ENCODE measurements around the gene STON1.
"Not testable (repeated sequence)": the region's sequence is repeated elsewhere in the genome, so short reads cannot be mapped to it uniquely, and the experiment has no call there.

The STON1 gene

DNA sequence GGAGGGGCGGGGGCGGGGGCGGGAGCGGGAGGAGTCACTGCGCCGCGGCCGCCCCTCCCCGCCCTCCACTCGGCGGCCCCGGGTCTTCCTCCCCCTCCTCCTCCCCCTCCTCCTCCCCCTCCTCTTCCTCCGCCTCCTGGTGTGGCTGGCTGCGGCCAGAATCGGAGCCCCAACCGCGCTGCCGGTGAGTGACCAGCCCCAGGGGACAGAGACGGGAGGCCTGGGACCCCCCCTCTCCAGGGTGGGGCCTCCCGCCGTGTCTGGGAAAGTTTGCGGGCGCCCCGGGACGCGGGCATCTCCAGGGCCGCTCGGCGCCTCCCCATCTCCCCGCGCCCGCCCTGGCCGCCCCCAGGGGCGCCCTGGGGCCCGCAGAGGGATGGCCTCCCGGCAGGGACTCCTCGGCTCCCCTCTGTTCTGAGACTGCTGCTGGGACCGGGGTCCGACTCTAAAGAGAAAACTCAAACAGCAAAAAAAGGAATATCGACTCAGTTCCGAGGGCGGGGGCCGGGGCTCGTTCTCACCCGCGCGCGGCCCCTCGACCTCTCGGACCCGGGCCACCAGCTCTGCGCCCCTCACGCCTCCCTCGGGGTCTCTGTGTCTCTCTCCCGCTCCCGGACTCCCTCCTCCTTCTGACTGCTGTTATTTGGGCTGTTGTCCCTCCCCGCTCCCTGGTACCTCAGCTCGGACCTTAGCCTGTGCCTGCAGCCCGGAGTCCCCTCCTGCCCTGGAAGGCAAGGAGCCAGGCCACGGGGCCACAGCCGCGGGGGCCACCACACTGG lies at the start of gene STON1:
STON1 (plus strand) TSS at position 122 of the 779 bp plus-strand sequence. CDS start 50,480 bp downstream, outside the sequence.
- DNase-seq = peak; percentile 6

DNA sequence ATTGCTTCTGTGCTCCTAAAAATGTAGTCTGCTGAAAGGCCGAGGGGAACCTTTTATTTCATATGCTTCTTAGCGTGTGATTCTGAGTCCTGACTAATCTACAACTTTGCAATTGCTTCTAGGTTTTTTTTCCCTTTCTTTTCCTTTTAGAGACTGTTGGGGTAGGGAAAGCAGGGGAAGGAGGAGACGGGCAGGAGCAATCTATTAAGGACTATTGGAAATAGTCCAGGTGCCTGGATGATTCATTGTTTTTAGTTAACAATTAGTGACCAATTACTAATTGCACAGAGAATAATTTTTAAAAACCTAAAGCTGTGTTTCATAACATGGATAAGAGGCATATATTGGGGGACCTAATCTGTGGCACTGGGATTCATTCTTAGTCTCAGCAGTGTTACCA lies 49.4 kb upstream of the STON1 start:
- no peak for DNase-seq

DNA sequence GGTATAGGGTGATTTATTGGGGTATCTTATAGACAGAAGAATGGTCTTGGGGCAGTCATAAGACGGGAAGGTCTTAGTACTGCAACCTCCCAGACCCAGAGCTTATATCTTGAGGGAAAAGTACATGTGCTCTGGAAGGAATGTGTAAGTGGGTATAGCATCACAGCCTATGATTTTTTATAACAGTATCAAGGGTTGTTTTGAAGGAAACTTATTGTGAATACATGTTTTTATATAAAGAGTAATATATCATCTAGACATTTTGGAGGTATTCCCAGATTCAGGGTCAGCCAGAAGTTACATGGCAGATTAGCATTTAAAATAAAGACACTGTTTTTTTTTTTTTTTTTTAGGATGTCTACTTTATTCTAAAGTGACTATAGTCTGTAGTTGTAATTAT lies 47.6 kb upstream of the STON1 start:
- DNase-seq = no peak

- DNase-seq = no peak
These were observed 47.2 kb upstream of the STON1 start for GRCh38 chr2:48482769-48483168.

GRCh38 chr2:48483506-48483905 lies 46.4 kb upstream of the STON1 start:
- no peak for DNase-seq

DNA sequence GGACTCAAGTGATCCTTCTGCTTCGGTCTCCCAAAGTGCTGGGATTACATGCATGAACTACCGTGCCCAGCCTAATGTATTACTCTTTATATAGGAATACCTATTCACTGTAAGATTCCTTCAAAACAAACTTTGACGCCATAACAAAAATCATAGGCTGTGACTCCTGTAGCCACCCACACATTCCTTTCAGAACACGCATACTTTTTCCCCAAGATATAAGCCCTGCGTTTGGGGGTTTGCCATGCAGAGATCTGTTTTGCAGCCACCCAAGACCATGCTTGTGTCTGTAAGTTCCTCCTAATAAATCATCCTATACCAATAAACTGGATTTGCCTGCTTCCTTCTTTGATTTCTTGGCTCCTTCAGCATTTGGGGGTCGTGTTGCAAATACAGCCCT lies 46.0 kb upstream of the STON1 start:
- no peak for DNase-seq

DNA sequence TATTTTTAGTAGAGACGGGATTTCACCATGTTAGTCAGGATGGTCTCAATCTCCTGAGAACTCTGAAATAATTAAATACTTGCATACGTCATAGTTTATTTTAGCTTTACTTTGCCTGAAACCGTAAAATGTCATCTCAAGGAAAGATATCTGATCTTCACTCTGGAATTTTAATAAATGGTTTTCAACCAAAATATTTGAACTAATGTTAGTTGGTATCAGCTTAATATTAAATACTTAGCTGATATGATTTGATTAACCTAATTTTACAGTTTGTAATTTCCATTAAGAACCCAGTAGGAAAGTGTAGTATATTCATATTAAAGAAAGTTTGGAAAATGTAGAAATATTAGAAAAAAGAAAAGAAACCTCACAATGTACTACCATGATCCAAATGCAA lies 41.4 kb upstream of the STON1 start:
- DNase-seq = no peak

- DNase-seq = no peak
These were observed 33.1 kb upstream of the STON1 start for GRCh38 chr2:48496849-48497248.

- DNase-seq = no peak
These were observed 25.2 kb upstream of the STON1 start for GRCh38 chr2:48504647-48505327.

DNA sequence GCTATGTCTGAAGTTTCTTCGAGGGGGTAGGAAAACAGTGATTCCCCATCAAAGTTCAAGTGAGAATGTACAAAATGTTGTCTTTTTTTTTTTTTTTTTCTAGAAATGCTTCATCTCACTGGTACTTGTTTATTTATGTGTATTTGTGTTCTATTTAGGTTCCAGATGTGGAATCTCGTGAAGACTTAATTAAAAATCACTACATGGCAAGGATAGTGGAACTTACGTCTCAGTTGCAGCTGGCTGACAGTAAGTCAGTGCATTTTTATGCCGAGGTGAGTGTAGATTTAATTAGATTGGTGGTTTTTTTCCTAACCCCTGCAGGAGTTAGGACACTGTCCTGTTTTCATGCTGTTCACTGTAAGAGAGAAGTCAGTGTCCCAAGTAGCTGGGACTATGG lies 22.8 kb upstream of the STON1 start:
- no peak for DNase-seq

GRCh38 chr2:48508461-48509124 lies 21.4 kb upstream of the STON1 start:
- DNase-seq = no peak

DNA sequence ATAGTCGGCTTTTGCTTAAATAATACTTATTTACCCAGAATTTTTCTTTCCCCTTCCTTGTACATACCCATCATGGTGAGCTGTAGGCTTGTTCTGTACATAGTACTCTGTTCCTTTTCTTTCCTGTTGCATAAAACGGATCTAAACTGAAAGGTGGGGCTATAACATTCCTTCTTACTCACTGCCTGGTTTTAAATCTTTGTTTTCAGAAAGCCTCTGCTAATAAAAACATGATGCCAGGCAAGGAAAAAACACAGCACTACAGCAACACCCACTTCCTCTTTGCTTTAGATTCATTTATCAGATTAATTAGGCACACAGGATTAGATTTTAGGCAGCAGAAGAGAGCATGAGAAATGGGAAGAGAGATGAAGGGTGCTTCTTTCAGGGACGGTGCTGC lies 19.6 kb upstream of the STON1 start:
- no peak for DNase-seq

DNA sequence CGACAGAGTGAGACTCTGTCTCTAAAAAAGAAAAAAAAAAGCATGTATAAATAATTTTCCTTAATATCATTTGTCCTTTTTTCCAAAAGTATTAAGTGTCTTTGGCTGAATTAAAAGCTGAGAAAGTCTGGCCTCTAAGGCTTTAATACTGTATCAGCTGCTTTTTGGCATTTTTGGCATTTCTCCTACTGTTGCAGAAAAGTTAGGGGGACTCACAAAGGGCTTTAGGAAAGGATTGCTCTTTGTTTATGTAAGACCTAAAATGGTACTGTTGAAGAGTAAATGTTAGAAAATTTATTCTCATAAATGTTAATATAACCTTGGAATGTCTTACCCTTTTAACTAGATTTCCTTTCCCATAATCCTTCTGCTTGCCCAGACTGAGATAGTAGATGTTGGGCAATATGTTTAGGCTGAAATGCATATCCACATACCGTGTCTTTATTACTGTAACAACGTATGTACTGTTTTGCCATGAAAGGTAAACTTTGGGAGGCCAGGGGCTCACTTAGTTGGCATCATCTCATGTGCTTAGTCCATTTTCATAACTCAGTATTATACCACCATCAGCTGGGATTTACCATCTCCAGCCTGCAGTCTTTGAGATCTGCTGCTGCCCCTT lies 18.0 kb upstream of the STON1 start:
- no peak for DNase-seq

DNA sequence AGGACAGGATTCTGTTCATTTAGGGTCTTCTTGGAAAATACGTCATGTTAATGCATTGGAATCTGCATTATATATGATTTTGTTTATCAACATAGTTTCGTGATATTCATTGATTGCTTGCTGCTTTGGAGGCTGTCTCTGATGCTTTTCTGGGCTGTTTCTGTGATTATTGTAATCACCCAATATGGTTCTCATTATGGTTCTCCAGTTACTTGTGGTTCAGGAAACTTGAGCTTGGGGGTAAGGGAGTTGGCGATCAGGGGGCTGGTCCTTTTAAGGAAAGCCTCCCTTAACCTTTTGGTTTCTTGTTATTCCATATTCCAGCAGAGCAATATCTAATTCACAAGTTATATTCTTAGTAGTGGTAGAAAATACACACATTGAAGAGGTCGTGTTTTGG lies 17.4 kb upstream of the STON1 start:
- DNase-seq = no peak

- no peak for DNase-seq
These were observed 15.5 kb upstream of the STON1 start for GRCh38 chr2:48514348-48515003.

DNA sequence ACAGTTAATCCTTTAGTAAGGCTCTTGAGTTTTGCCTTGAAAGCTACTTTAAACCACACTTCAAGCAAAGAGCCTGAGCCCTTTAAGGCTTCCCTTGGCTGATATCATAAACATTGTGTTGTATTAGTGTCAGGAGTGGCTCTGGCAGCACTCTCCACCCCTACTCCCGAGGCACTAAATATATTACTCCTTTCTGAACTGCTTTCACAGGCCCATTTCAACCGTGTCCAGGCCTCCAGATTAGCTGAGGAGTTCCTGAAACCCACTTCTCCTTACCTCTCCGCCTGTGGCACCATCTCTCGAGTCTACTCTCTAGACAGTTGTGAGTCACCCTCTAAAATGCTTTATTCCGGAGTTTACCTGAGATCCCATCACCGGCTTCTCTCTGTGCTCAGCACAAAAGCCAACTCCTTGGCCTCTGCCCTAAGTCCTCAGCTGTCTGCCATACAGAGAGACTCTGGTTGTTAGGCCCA lies 14.4 kb upstream of the STON1 start:
- no peak for DNase-seq

- DNase-seq = no peak
These were observed 10.4 kb upstream of the STON1 start for GRCh38 chr2:48519593-48519992.

GRCh38 chr2:48524756-48525155 lies 5.2 kb upstream of the STON1 start:
- DNase-seq = not testable (repeated sequence)

DNA sequence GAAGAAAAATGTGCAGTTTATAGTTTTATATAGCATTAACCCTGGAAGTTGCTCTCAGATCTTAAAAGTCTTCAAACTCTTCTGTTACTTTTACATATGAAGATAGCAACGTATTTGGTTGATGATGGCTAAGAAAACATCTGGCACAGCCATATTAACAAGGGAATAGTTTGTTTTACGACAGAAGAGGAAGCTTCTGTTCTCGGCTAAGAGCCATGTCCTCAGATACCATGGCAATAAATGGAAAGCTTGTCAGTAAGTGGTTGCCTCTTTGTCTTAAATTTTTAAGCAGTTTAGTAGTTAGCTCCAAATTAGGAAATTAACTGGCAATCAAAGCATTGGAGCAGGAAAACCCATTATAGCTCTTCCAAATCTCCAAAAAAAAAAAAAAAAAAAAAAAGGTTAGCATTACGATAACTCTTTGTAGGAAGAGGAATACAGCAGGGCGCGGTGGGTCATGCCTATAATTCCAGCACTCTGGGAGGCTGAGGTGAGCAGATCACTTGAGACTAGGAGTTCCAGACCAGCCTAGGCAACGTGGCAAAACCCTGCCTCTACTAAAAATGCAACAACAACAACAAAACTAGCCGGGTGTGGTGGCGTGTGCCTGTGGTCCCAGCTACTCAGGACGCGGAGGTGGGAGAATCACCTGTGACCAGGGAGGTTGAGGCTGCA lies 4.5 kb upstream of the STON1 start:
- no peak for DNase-seq

DNA sequence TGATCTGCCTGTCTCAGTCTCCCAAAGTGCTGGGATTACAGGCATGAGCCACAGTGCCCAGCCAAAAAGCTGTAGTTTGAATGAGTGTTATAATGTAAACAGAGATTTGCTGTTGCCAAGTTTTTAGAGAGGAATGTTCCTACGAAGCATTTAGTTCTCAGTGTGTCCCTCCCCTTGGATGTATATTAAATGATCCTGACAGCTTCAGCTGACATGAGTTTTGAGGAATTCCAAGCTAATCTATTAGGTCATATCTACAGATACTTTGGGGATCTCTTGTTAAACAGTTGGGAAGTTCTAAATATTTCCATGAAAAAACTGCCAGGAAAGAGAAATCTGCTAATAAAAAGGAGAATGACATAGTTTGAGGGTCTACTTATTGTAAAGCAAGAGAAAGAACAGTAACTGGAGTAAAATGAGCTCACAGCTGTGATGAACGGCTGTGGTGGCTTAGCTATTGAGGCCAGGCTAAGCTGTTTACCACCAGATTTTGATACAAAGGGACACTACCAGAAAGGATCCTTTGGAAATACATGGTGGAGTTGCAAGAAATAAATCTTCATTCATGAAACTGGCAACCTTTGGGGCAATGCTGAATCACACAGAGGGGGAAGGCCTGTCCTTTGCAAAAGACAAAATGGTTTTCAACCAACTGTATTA lies 2.6 kb upstream of the STON1 start:
- DNase-seq = no peak

DNA sequence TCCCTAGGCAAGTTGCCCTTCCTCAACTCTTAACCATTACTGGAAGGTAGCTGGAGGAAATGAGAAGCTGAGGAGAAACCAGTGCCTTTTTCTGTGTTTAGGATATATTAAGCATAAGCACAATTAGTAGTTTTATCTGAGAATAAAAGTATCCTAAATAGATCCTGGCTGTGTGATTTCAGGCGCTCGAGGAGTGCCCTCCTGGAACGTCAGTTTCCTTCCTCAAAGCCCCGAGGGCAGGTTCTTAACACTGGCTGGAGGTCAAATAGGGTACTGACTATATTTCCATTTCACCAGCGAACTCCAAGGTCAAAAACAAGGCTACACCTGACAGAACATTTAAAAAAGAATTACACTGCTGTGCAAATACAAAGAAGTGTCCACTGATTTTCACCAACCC lies 1.5 kb upstream of the STON1 start:
- no peak for DNase-seq

DNA sequence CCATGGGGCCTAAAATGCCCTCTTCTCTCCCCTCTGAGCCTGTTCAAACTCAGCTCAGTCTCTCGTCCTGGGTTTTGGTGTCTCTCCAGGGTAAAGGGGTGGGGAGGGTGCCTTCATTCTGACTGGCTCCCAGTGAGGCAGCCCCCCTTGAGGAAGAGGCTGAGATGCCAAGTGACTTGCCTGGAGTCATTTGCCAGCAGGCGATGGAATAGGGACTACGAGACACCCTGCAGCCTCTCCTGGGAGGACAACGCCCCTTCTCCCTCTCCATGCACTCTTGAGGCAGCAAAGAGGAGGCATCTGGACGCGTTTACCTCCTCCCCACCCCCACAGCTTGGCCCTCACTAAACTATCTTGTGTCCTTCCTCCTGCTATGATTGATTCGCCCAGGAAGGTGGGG lies 760 bp upstream of the STON1 start:
- no peak for DNase-seq

Measured in stimulated activated CD4-positive, alpha-beta T cell treated with anti-CD3 and anti-CD28 coated beads, Interleukin-4, amount 100 ng/mL, for 24 hours (primary cell).